Measurements from ENCODE around the gene SCLT1. TPM values are rescaled to one million over a fixed set of nuclear protein-coding genes. Genes with fewer than 3 reads are reported as not detected.
A peak's percentile ranks its signal among the peaks of the same experiment; 100 is the strongest.

Gene SCLT1
- 1 to 10 TPM; 6.9 to 8.9 TPM for total RNA-seq

DNA sequence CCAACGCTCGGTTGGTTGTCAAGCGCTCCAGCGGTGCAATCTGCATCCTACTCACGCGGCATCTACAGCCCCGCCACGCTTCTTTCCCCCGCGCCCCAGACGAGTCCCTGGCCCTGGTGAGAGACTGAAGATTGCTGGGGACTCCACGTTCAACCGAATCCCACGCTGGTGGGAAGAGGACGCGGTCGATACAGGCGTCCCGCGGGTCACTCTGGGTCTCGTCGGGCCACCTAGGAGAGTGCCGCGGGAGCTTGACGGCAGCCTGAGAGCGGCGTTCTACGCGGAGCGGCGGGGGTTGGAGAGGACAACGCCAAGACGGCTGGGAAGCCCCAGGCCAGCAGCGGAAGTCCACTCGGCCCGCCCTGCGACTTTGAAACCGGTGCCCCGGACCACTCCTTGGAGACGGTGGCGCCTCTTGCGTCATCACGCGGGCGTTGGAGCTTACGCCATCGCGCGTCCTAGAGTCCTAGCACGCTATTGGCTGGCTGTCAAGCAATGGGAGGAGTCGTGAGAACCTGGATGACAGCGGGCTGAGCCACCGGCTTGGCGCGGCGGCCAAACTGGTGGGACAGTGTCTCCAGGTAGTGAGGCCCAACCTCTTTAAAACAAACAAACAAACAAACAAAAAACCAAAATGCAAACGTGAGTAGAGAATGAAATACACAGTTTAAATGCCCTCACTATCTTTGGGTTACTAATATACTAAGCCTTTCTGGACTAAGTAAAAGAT lies at the start of gene SCLT1:
Gene SCLT1, minus strand, starts transcription at position 349 of the 730 bp plus-strand sequence. CDS start 436 bp downstream, outside the sequence.
- Histone ChIP-seq H3K4me1 (peaks cover 0 to 36% of the 10 kb centered on the region in 2 donors), H3K36me3 (no peaks in the 10 kb centered on the region), H3K27me3 (no peaks in the 10 kb centered on the region), H3K4me3 (peak within 1 kb of the TSS; percentile 76 to 84), H3K9me3 (no peaks in the 10 kb centered on the region), H3K27ac (peak within 1 kb of the TSS; percentile 96 to 98)
- TF ChIP-seq, protein P1, sequence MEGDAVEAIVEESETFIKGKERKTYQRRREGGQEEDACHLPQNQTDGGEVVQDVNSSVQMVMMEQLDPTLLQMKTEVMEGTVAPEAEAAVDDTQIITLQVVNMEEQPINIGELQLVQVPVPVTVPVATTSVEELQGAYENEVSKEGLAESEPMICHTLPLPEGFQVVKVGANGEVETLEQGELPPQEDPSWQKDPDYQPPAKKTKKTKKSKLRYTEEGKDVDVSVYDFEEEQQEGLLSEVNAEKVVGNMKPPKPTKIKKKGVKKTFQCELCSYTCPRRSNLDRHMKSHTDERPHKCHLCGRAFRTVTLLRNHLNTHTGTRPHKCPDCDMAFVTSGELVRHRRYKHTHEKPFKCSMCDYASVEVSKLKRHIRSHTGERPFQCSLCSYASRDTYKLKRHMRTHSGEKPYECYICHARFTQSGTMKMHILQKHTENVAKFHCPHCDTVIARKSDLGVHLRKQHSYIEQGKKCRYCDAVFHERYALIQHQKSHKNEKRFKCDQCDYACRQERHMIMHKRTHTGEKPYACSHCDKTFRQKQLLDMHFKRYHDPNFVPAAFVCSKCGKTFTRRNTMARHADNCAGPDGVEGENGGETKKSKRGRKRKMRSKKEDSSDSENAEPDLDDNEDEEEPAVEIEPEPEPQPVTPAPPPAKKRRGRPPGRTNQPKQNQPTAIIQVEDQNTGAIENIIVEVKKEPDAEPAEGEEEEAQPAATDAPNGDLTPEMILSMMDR (IDR thresholded peaks at IDR 0.05) = no peak
- DNase-seq (ENCODE audit: low spot score) = peak; percentile 99

DNA sequence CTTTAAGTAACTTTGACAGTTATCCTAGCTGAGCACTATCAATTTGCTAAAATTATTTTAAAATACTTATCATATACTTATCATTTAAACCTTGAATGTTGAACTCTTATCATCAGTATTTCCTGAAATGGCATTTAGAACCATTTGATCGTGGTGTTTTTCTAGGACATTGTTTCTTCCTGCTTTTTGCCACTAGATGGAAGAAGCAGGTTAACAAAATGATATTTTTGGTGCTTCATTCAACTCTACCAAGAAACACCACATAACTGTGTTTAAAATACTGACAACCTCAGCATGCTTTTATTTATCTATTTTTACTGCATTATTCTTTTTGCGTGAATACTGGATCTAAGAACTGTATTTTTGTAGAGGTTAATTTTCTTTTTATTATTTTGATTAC lies 47.2 kb upstream of the SCLT1 start:
- TF ChIP-seq, protein P1 (IDR thresholded peaks at IDR 0.05) = no peak
- no peaks in the 10 kb centered on the region for H3K36me3 ChIP-seq
- no peaks in the 10 kb centered on the region for H3K4me1 ChIP-seq

DNA sequence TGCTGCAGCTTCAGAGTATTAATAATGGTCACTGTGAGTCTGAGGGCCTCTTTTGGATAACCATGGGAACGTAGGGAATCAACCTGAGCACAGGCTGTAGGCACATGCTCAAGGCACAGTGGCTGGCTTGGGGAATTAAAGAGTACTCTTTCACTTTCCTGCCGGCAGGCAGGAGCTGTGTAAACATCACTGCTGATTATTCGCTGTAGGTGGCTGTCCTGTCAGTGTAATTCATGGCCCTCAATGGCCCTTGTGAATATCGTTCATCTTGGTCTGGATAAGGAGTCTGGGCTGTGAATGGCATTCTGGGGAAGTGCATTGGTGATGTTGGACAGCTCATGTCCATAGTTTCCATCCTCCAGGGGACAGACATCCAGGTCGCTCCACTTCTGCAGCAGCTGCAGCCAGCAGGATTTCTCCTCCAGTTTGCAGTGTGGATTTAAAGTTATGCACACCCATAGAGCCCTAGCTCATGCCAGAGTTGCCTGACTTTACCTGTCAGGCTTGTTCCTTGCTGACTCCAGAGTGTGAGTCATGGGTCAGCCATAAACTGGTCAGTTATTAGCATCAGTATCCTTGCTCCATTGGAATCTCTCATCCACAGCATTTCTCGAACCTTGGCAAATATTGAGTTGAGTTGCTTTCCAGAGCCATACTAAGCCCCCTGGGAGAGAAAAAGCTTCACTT lies 45.6 kb upstream of the SCLT1 start:
- H3K27me3 ChIP-seq = no peaks in the 10 kb centered on the region
- TF ChIP-seq, protein P1 (IDR thresholded peaks at IDR 0.05) = no peak
- H3K4me3 ChIP-seq = no peak overlapping the region
- no peaks in the 10 kb centered on the region for H3K36me3 ChIP-seq
- H3K27ac ChIP-seq = no peak overlapping the region
- no peaks in the 10 kb centered on the region for H3K9me3 ChIP-seq
- H3K4me1 ChIP-seq = no peaks in the 10 kb centered on the region
- DNase-seq (ENCODE audit: low spot score) = no peak

More for the DNA sequence above, 47.2 kb upstream of the SCLT1 start:
- H3K27ac ChIP-seq = no peak overlapping the region
- no peak overlapping the region for H3K4me3 ChIP-seq
- DNase-seq (ENCODE audit: low spot score) = no peak
- no peaks in the 10 kb centered on the region for H3K9me3 ChIP-seq
- no peaks in the 10 kb centered on the region for H3K27me3 ChIP-seq

DNA sequence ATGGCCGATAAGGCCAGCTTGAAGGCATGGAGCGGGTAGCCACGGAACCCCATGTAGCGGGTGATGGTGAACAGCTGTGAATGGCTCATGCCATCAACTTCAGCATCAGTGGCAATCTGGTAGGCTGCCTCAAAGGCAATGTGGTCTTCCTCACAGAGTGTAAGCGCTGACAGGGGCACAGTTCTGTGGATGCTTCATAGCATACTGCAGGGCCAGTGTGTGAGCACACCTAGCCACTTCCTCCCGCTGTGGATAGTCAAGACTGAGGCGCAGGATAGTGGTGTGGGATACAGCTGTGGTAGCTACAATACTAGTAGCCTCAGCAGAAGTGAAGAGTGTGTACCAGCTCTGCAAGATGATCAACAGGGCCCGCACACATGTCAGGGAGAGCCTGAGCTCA lies 43.1 kb upstream of the SCLT1 start:
- Histone ChIP-seq H3K27me3 (no peaks in the 10 kb centered on the region), H3K9me3 (peaks cover 0 to 6% of the 10 kb centered on the region in 2 donors), H3K36me3 (no peaks in the 10 kb centered on the region), H3K4me3 (no peak overlapping the region), H3K27ac (no peak overlapping the region), H3K4me1 (no peaks in the 10 kb centered on the region)
- no peak for DNase-seq (ENCODE audit: low spot score)
- TF ChIP-seq, protein P1 (IDR thresholded peaks at IDR 0.05) = no peak

DNA sequence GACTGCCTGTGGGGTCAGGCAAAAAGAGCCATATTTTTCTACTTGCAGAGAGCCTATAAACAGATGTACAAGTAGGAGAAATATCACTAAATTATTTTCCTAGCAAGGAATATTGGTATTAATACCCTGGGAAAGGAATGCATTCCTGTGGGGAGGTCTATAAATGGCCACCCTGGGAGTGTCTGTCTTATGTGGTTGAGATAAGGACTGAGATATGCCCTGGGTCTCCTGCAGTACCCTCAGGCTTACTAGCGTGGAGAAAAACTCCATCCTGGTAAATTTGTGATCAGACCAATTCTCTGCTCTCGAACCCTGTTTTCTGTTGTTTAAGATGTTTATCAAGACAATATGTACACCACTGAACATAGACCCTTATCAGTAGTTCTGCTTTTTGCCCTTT lies 38.0 kb upstream of the SCLT1 start:
- H3K36me3 ChIP-seq = no peaks in the 10 kb centered on the region
- H3K4me3 ChIP-seq = no peak overlapping the region
- DNase-seq (ENCODE audit: low spot score) = no peak
- no peak overlapping the region for H3K27ac ChIP-seq
- no peaks in the 10 kb centered on the region for H3K27me3 ChIP-seq
- TF ChIP-seq, protein P1 (IDR thresholded peaks at IDR 0.05) = no peak
- peaks cover 0 to 7% of the 10 kb centered on the region in 2 donors for H3K9me3 ChIP-seq
- H3K4me1 ChIP-seq = no peaks in the 10 kb centered on the region

Data from right atrium auricular region (tissue), 2 donors.